Karpas-422 (cell line): ENCODE measurements around the gene ADGRL1. TPM values are rescaled to one million over a fixed set of nuclear protein-coding genes. Genes with fewer than 3 reads are reported as not detected.
A peak's percentile ranks its signal among the peaks of the same experiment; 100 is the strongest.
"Not testable (repeated sequence)": the region's sequence is repeated elsewhere in the genome, so short reads cannot be mapped to it uniquely, and the experiment has no call there.

Experiments
- DNase-seq: peaks from one replicate; pipeline ENCODE4 v3.0.0-alpha.2; 2015
- H2AFZ ChIP-seq: fragments of 200-600 bp; sonication (generic); 2 replicates; pipeline ENCODE4 v1.6.1; 2014; ENCODE audit warnings: antibody characterized with exemption, low read length, mixed read lengths
- H3K27ac ChIP-seq: fragments of 200-600 bp; sonication (generic); 2 replicates; pipeline ENCODE4 v1.5.1; 2014; ENCODE audit warnings: mild to moderate bottlenecking, low read length, moderate library complexity
- H3K27me3 ChIP-seq: fragments of 200-600 bp; sonication (generic); 2 replicates; pipeline ENCODE4 v1.6.1; 2014; ENCODE audit warnings: low read length, mixed read lengths
- H3K36me3 ChIP-seq: fragments of 200-600 bp; sonication (generic); 2 replicates; pipeline ENCODE4 v1.6.1; 2014; ENCODE audit warnings: low read length, mixed read lengths; ENCODE audit not compliant: insufficient read depth
- H3K4me1 ChIP-seq: fragments of 200-600 bp; sonication (generic); 2 replicates; pipeline ENCODE4 v1.6.1; 2014; ENCODE audit warnings: mild to moderate bottlenecking, low read length, mixed read lengths
- H3K4me2 ChIP-seq: fragments of 200-600 bp; sonication (generic); 2 replicates; pipeline ENCODE4 v1.6.1; 2014; ENCODE audit warnings: low read length, low read depth, mild to moderate bottlenecking; ENCODE audit not compliant: poor library complexity, severe bottlenecking
- H3K4me3 ChIP-seq: fragments of 200-600 bp; sonication (generic); 2 replicates; pipeline ENCODE4 v1.5.1; 2014; ENCODE audit warnings: mild to moderate bottlenecking, antibody characterized with exemption, low read length, mixed read lengths
- H3K79me2 ChIP-seq: fragments of 200-600 bp; sonication (generic); 2 replicates; pipeline ENCODE4 v1.6.1; 2014; ENCODE audit warnings: mild to moderate bottlenecking, low read length, mixed read lengths
- H3K9ac ChIP-seq: fragments of 200-600 bp; sonication (generic); 2 replicates; pipeline ENCODE4 v1.6.0; 2014; ENCODE audit warnings: low read length
- H3K9me2 ChIP-seq: fragments of 200-600 bp; sonication (generic), shearing (Covaris generic); replicated peaks from 2 replicates; pipeline ENCODE4 v1.6.0; 2014; ENCODE audit warnings: mild to moderate bottlenecking, low read length, moderate library complexity; ENCODE audit not compliant: insufficient read depth
- H3K9me3 ChIP-seq: fragments of 300-700, 200-600 bp; sonication (generic); 2 replicates; pipeline ENCODE4 v1.6.1; 2014; ENCODE audit warnings: low read length, mixed read lengths
- H4K20me1 ChIP-seq: fragments of 200-600 bp; sonication (generic); 2 replicates; pipeline ENCODE4 v1.6.1; 2014; ENCODE audit warnings: mild to moderate bottlenecking, antibody characterized with exemption, low read length, low read depth; ENCODE audit not compliant: insufficient read depth
- total RNA-seq: library from RNA; depleted of rRNA; stranded (reverse); fragments of >200 nt; shearing (Covaris generic); gene quantifications from 2 replicates; pipeline ENCODE4 v1.2.3, GENCODE V29; 2014; ENCODE audit warnings: low replicate concordance

The ADGRL1 gene
- total RNA-seq, 1 experiment from 2014 or later: 1.2 TPM

GRCh38 chr19:14207796-14208195 lies 1.8 kb upstream of the ADGRL1 start:
- H3K4me2 ChIP-seq: not testable (repeated sequence)

GRCh38 chr19:14206737-14207726 lies 1.1 kb upstream of the ADGRL1 start:
- not testable (repeated sequence) for H3K4me3 ChIP-seq, H3K9ac ChIP-seq, H3K4me1 ChIP-seq, H3K4me2 ChIP-seq, H3K36me3 ChIP-seq, H3K79me2 ChIP-seq, H4K20me1 ChIP-seq, H3K9me2 ChIP-seq, H2AFZ ChIP-seq, H3K27me3 ChIP-seq, H3K27ac ChIP-seq, H3K9me3 ChIP-seq
- DNase-seq: peak; percentile 82

More at GRCh38 chr19:14207796-14208195, 1.8 kb upstream of the ADGRL1 start:
- not testable (repeated sequence) for H3K9me2 ChIP-seq, H3K4me3 ChIP-seq, H4K20me1 ChIP-seq, H3K79me2 ChIP-seq, H3K9ac ChIP-seq, H3K9me3 ChIP-seq, H2AFZ ChIP-seq, DNase-seq, H3K36me3 ChIP-seq, H3K27ac ChIP-seq, H3K27me3 ChIP-seq, H3K4me1 ChIP-seq

- H2AFZ ChIP-seq, H3K27me3 ChIP-seq, H3K9ac ChIP-seq: not testable (repeated sequence)
Observed at GRCh38 chr19:14206308-14206707, 339 bp upstream of the ADGRL1 start.

GRCh38 chr19:14204676-14205451 lies 1.1 kb downstream of the ADGRL1 start:
- not testable (repeated sequence) for H2AFZ ChIP-seq, H3K9ac ChIP-seq, H3K79me2 ChIP-seq, H3K9me3 ChIP-seq, DNase-seq, H3K4me3 ChIP-seq, H3K4me2 ChIP-seq, H3K27me3 ChIP-seq, H3K27ac ChIP-seq, H3K4me1 ChIP-seq, H3K9me2 ChIP-seq, H3K36me3 ChIP-seq, H4K20me1 ChIP-seq

More at GRCh38 chr19:14206308-14206707, 339 bp upstream of the ADGRL1 start:
- not testable (repeated sequence) for H3K4me3 ChIP-seq, H3K27ac ChIP-seq, H3K9me3 ChIP-seq, H3K9me2 ChIP-seq, H3K4me2 ChIP-seq, H3K4me1 ChIP-seq, H4K20me1 ChIP-seq, H3K36me3 ChIP-seq, DNase-seq, H3K79me2 ChIP-seq

- not testable (repeated sequence) for H3K4me2 ChIP-seq, H3K9ac ChIP-seq, H2AFZ ChIP-seq, H4K20me1 ChIP-seq, H3K4me3 ChIP-seq, DNase-seq, H3K9me3 ChIP-seq, H3K4me1 ChIP-seq, H3K36me3 ChIP-seq, H3K79me2 ChIP-seq, H3K27me3 ChIP-seq, H3K9me2 ChIP-seq, H3K27ac ChIP-seq
Observed at GRCh38 chr19:14204219-14204618, 1.8 kb downstream of the ADGRL1 start.

- H2AFZ ChIP-seq, H3K9ac ChIP-seq, H3K27me3 ChIP-seq, H3K79me2 ChIP-seq, H3K4me2 ChIP-seq, H3K4me3 ChIP-seq, DNase-seq, H3K36me3 ChIP-seq, H3K4me1 ChIP-seq, H3K9me2 ChIP-seq, H3K27ac ChIP-seq, H3K9me3 ChIP-seq, H4K20me1 ChIP-seq: not testable (repeated sequence)
Observed at GRCh38 chr19:14203788-14204187, 2.2 kb downstream of the ADGRL1 start.

GRCh38 chr19:14203177-14203576 lies 2.8 kb downstream of the ADGRL1 start:
- Histone ChIP-seq H3K79me2 (no peaks in the 10 kb centered on the region), H4K20me1 (no peaks in the 10 kb centered on the region), H2AFZ (no peak overlapping the region)

GRCh38 chr19:14201481-14201880 lies 4.5 kb downstream of the ADGRL1 start:
- H3K4me2 ChIP-seq, H4K20me1 ChIP-seq, H2AFZ ChIP-seq, H3K9ac ChIP-seq, H3K4me1 ChIP-seq, DNase-seq, H3K9me2 ChIP-seq, H3K4me3 ChIP-seq, H3K27me3 ChIP-seq, H3K27ac ChIP-seq, H3K9me3 ChIP-seq, H3K79me2 ChIP-seq, H3K36me3 ChIP-seq: not testable (repeated sequence)

More at GRCh38 chr19:14203177-14203576, 2.8 kb downstream of the ADGRL1 start:
- Histone ChIP-seq H3K36me3 (no peaks in the 10 kb centered on the region), H3K4me3 (no peak overlapping the region), H3K9ac (no peak overlapping the region), H3K9me3 (no peaks in the 10 kb centered on the region), H3K4me2 (no peak overlapping the region), H3K27me3 (no peaks in the 10 kb centered on the region), H3K9me2 (no peaks in the 10 kb centered on the region), H3K27ac (no peak overlapping the region), H3K4me1 (no peaks in the 10 kb centered on the region)
- DNase-seq: no peak
